K562 (cell line): ENCODE data around the gene INTS13. TPM values are rescaled to one million over a fixed set of nuclear protein-coding genes. Genes with fewer than 3 reads are reported as not detected.

Source experiments
- ATAC-seq: fragments of 200-7000 bp; cut with Tn5 transposase; 3 replicates; pipeline ENCODE4 v1.9.1; 2020; ENCODE audit warnings: moderate library complexity
- BruUV-seq: library from RNA; stranded (reverse); fragments of 400-500 nt; replicated peaks from 2 replicates; lab custom pipeline; 2021; lab: Mats Ljungman, UMichigan
- CTCF ChIA-PET: fragments of 300-600 bp; formaldehyde crosslinking; extraction: SDS; loops from one replicate; lab custom pipeline; 2021; ENCODE audit warnings: low intra/inter-chr PET ratio; lab: Yijun Ruan, JAX
- POLR2A ChIA-PET: fragments of 300-600, 350-650 bp; sonication (Branson Sonifier 250); formaldehyde crosslinking; extraction: SDS; loops from one replicate; lab custom pipeline; 2021; ENCODE audit warnings: antibody characterized with exemption, inconsistent platforms; lab: Yijun Ruan, JAX
- DNase-seq, 4 experiments: peaks; one replicate each; pipeline versions ENCODE4 v3.0.0 to v3.0.0-alpha.2; 2011 to 2018; ENCODE audit warnings: low spot score in 3 of 4, mixed read lengths in 3 of 4; ENCODE audit errors: extremely low read depth in 1 of 4
- FAIRE-seq: peaks from 2 replicates; lab custom pipeline; 2011; peaks lifted over from hg19 to GRCh38; lab: Jason Lieb, UNC
- H2AFZ ChIP-seq: 2 replicates; pipeline ENCODE4 v1.6.0; 2011; ENCODE audit warnings: low read depth, low read length, control low read depth, inconsistent platforms
- H3K27ac ChIP-seq: fragments of 200-600 bp; 3 replicates; pipeline ENCODE4 v1.8.0; 2011; ENCODE audit warnings: low read depth, mild to moderate bottlenecking, control low read depth, inconsistent platforms, low read length, moderate library complexity, mixed read lengths; ENCODE audit errors: extremely low read depth
- H3K27me3 ChIP-seq, 2 experiments: fragments of 300-600 bp in 1 of 2; 2 replicates in 1 of 2; 3 replicates in 1 of 2; pipeline versions ENCODE4 v1.6.0 to v1.8.0; 2011; ENCODE audit warnings: inconsistent platforms in 2 of 2, low read length in 2 of 2, mild to moderate bottlenecking in 1 of 2, mixed read lengths in 1 of 2, moderate library complexity in 1 of 2; ENCODE audit not compliant: control insufficient read depth in 2 of 2, insufficient read depth in 2 of 2
- H3K36me3 ChIP-seq: fragments of 300-600 bp; 3 replicates; pipeline ENCODE4 v1.8.0; 2011; ENCODE audit warnings: mild to moderate bottlenecking, low read length, inconsistent platforms; ENCODE audit not compliant: control insufficient read depth, insufficient read depth
- H3K4me1 ChIP-seq, 2 experiments: fragments of 200-600 bp in 1 of 2; replicated peaks in 1 of 2; 2 replicates in 1 of 2; 3 replicates in 1 of 2; pipeline versions ENCODE4 v1.5.1 to v1.8.0; 2011; ENCODE audit warnings: inconsistent platforms in 2 of 2, low read length in 2 of 2, mild to moderate bottlenecking in 1 of 2, mixed read lengths in 1 of 2, moderate library complexity in 1 of 2; ENCODE audit not compliant: control insufficient read depth in 2 of 2, insufficient read depth in 2 of 2
- H3K4me2 ChIP-seq: 2 replicates; pipeline ENCODE4 v1.6.1; 2011; ENCODE audit warnings: low read length, control low read depth, inconsistent platforms, mixed read lengths; ENCODE audit not compliant: insufficient read depth
- H3K4me3 ChIP-seq: fragments of 200-600 bp; sonication (generic), shearing (Covaris generic); 2 replicates; pipeline ENCODE4 v1.5.1; 2016; ENCODE audit warnings: control low read depth, inconsistent platforms
- H3K79me2 ChIP-seq: fragments of 200-600 bp; 3 replicates; pipeline ENCODE4 v1.8.0; 2011; ENCODE audit warnings: low read length, inconsistent platforms; ENCODE audit not compliant: control insufficient read depth, insufficient read depth
- H3K9ac ChIP-seq, 2 experiments: 2 replicates each; pipeline versions ENCODE4 v1.6.0 to v1.6.1; 2011; ENCODE audit warnings: low read depth in 2 of 2, low read length in 2 of 2, control low read depth in 1 of 2, inconsistent platforms in 1 of 2, mild to moderate bottlenecking in 1 of 2, mixed read lengths in 1 of 2; ENCODE audit not compliant: insufficient read depth in 1 of 2
- H3K9me1 ChIP-seq: one replicate; pipeline ENCODE4 v1.6.0; 2011; ENCODE audit warnings: inconsistent platforms, mild to moderate bottlenecking, low read length, moderate library complexity; ENCODE audit not compliant: control insufficient read depth, insufficient read depth
- H3K9me3 ChIP-seq: replicated peaks from 2 replicates; pipeline ENCODE4 v1.5.1; 2011; ENCODE audit warnings: low read depth, low read length, inconsistent platforms; ENCODE audit not compliant: control insufficient read depth, insufficient read depth
- H4K20me1 ChIP-seq: replicated peaks from 2 replicates; pipeline ENCODE4 v1.6.1; 2011; ENCODE audit warnings: low read length, inconsistent platforms, mixed read lengths; ENCODE audit not compliant: control insufficient read depth, insufficient read depth
- ILF3 ChIP-seq: fragments of 450-650 bp; IDR thresholded peaks from 2 replicates; pipeline ENCODE4 v1.6.1; 2018; ENCODE audit warnings: antibody characterized with exemption, mild to moderate bottlenecking, moderate library complexity, borderline replicate concordance
- MBD1 ChIP-seq: fragments of 250-450 bp; sonication (Bioruptor Pico); IDR thresholded peaks from 2 replicates; pipeline ENCODE4 v1.8.0; 2022; ENCODE audit warnings: inconsistent platforms
- PRPF4 ChIP-seq: fragments of 200-400 bp; formaldehyde crosslinking; IDR thresholded peaks from one replicate; pipeline ENCODE4 v1.6.1; 2017; ENCODE audit warnings: low read length, low read depth, mild to moderate bottlenecking; ENCODE audit not compliant: insufficient read depth, poor library complexity, severe bottlenecking
- SRSF9 ChIP-seq: fragments of 200-400 bp; formaldehyde crosslinking; IDR thresholded peaks from 2 replicates; pipeline ENCODE4 v1.6.1; 2017; ENCODE audit warnings: low read depth, low read length, borderline replicate concordance
- ZNF184 ChIP-seq: sonication (generic); formaldehyde crosslinking; IDR thresholded peaks from 2 replicates; pipeline ENCODE4 v1.5.0; 2020; ENCODE audit warnings: missing genetic modification reagents
- ZNF212 ChIP-seq: fragments of 450-650 bp; formaldehyde crosslinking; IDR thresholded peaks from 2 replicates; pipeline ENCODE4 v1.4.0; 2020; ENCODE audit warnings: mild to moderate bottlenecking
- ZNF407 ChIP-seq: fragments of 450-650 bp; IDR thresholded peaks from 2 replicates; pipeline ENCODE4 v1.6.1; 2016; ENCODE audit warnings: low read depth
- WGBS: fragments of 100-300 bp; shearing (Covaris generic); methylation state at CpG from one replicate; pipeline ENCODE4 v1.1.6; 2016; ENCODE audit warnings: low coverage, mixed read lengths; ENCODE audit not compliant: insufficient coverage; ENCODE audit errors: missing lambda C conversion rate; 5-methylcytosine and 5-hydroxymethylcytosine counted together
- in situ Hi-C: fragments of 300-500 bp; cut with MboI; formaldehyde crosslinking; loops from 4 replicates; pipeline ENCODE4 v1.15.0; 2018; ENCODE audit warnings: inconsistent platforms, mixed read lengths
- intact Hi-C: fragments of 100-400 bp; cut with micrococcal nuclease; formaldehyde crosslinking; loops from 2 replicates; pipeline ENCODE4 v1.14.2; 2022
- polyA plus RNA-seq, 8 experiments: library from polyadenylated mRNA; depleted of rRNA in 4 of 8; stranded (reverse) in 5 of 8; unstranded in 3 of 8; fragments of >200 nt; fragmentation: Nextera tagmentation in 2 of 8; fragmentation: Illumina TruSeq in 1 of 8; extraction: Ambion mirVana in 2 of 8; extraction: Trizol in 1 of 8; gene quantifications; 2 replicates each; pipeline versions ENCODE4 v1.2.1 to v1.2.3, GENCODE V29; 2011 to 2014; ENCODE audit warnings: inconsistent platforms in 1 of 8, missing spikeins in 1 of 8
- total RNA-seq, 7 experiments: library from RNA; depleted of rRNA in 6 of 7; stranded (reverse); fragments of >200 nt in 6 of 7; fragmentation: Illumina TruSeq in 2 of 7; extraction: Trizol in 2 of 7; gene quantifications; 2 replicates each; pipeline versions ENCODE4 v1.2.1 to v1.2.3, GENCODE V29; 2011 to 2021; ENCODE audit warnings: low replicate concordance in 1 of 7

INTS13 gene
- total and polyA plus RNA-seq, 9 of the 15 experiments (the other 6 are each of a cell fraction or from before 2014, with no cell fraction given) = 48.3 to 91.8 (median 78.1) TPM

DNA sequence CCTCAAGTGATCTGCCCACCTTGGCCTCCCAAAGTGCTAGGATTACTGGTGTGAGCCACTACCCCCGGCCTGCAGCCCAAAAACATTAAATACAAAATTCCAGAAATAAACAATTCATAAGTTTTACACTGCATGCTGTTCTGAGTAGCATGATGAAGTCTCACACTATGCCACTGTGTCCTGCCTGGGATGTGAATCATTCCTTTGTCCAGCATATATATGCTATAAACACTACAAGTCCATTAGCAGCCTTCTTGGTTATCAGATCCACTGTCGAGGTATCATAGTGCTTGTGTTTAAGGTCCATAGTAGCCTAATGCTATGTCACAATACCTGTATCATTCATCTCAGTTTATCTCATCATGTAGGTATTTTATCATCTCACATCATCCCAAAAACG lies 15.9 kb downstream of the INTS13 start:
- intact Hi-C loops = no loop called here
- Histone ChIP-seq H3K9me1 (no peaks in the 10 kb centered on the region), H3K27me3 (no peaks in the 10 kb centered on the region), H3K9me3 (no peaks in the 10 kb centered on the region), H3K79me2 (no peaks in the 10 kb centered on the region), H3K27ac (no peak overlapping the region), H4K20me1 (no peaks in the 10 kb centered on the region), H3K4me3 (no peak overlapping the region), H3K9ac (no peak overlapping the region), H3K4me2 (no peak overlapping the region), H2AFZ (no peak overlapping the region), H3K4me1 (no peaks in the 10 kb centered on the region), H3K36me3 (peaks cover 76% of the 10 kb centered on the region)
- BruUV-seq = no TSS peak
- WGBS = 74% methylated on average over 3 of the region's 3 CpGs
- DNase-seq (no peak), ATAC-seq (no peak), FAIRE-seq (no peak)
- POLR2A ChIA-PET = no interaction called here
- CTCF ChIA-PET = no interaction called here
- in situ Hi-C loops = no loop called here
- no peak for TF ChIP-seq MBD1 (CRISPR knock-in tag)
- TF ChIP-seq PRPF4 = no peak
- TF ChIP-seq SRSF9 = no peak
- TF ChIP-seq ILF3 = no peak
- no peak for TF ChIP-seq ZNF407
- no peak for TF ChIP-seq ZNF184
- TF ChIP-seq ZNF212 (CRISPR knock-in tag) = no peak
